Endodermal cell (in vitro differentiated cells): ENCODE results near the gene ZC3H12D. TPM values are rescaled to one million over a fixed set of nuclear protein-coding genes. Genes with fewer than 3 reads are reported as not detected.

ENCODE experiments used
- DNase-seq: peaks from one replicate; pipeline ENCODE4 v3.0.0-alpha.2; 2017
- H3K27ac ChIP-seq: 2 replicates; pipeline ENCODE4 v1.5.1; 2013; ENCODE audit warnings: mild to moderate bottlenecking, low read depth, low read length, moderate library complexity
- H3K27me3 ChIP-seq: 2 replicates; pipeline ENCODE4 v1.6.1; 2013; ENCODE audit warnings: mild to moderate bottlenecking, low read length, moderate library complexity; ENCODE audit not compliant: insufficient read depth, control insufficient read depth, poor library complexity, severe bottlenecking
- H3K36me3 ChIP-seq: 2 replicates; pipeline ENCODE4 v1.7.0; 2013; ENCODE audit warnings: mild to moderate bottlenecking, low read length, moderate library complexity; ENCODE audit not compliant: control insufficient read depth, insufficient read depth
- H3K4me1 ChIP-seq: one replicate; pipeline ENCODE4 v1.7.0; 2013; ENCODE audit warnings: low read length; ENCODE audit not compliant: control insufficient read depth, insufficient read depth
- H3K4me3 ChIP-seq: 2 replicates; pipeline ENCODE4 v1.5.1; 2013; ENCODE audit warnings: mild to moderate bottlenecking, low read length, moderate library complexity
- H3K9ac ChIP-seq: 2 replicates; pipeline ENCODE4 v1.6.1; 2013; ENCODE audit warnings: mild to moderate bottlenecking, low read length, moderate library complexity; ENCODE audit not compliant: poor library complexity, severe bottlenecking; ENCODE audit errors: extremely low read depth
- H3K9me3 ChIP-seq: 2 replicates; pipeline ENCODE4 v1.6.1; 2013; ENCODE audit warnings: mild to moderate bottlenecking, low read length, moderate library complexity; ENCODE audit not compliant: control insufficient read depth
- H3K27ac Mint-ChIP-seq: 2 replicates; pipeline ENCODE4 v1.8.0; 2020; ENCODE audit warnings: mixed read lengths
- H3K27me3 Mint-ChIP-seq: 2 replicates; pipeline ENCODE4 v1.8.0; 2021; ENCODE audit warnings: mild to moderate bottlenecking, mixed read lengths; ENCODE audit not compliant: insufficient read depth
- H3K36me3 Mint-ChIP-seq: 2 replicates; pipeline ENCODE4 v1.8.0; 2020; ENCODE audit warnings: low read depth, mixed read lengths
- H3K4me1 Mint-ChIP-seq: 2 replicates; pipeline ENCODE4 v1.8.0; 2020; ENCODE audit warnings: mixed read lengths
- H3K4me3 Mint-ChIP-seq: 2 replicates; pipeline ENCODE4 v1.8.0; 2020; ENCODE audit warnings: mild to moderate bottlenecking, moderate library complexity, mixed read lengths
- H3K9me3 Mint-ChIP-seq: 2 replicates; pipeline ENCODE4 v1.8.0; 2020; ENCODE audit warnings: mild to moderate bottlenecking, mixed read lengths
- WGBS, 2 experiments: methylation state at CpG; one replicate each; pipeline versions ENCODE4 v1.1.5 to v1.1.7; 2013; ENCODE audit warnings: missing lambda C conversion rate in 2 of 2, mixed read lengths in 1 of 2; ENCODE audit not compliant: insufficient coverage in 1 of 2, insufficient read length in 1 of 2; 5-methylcytosine and 5-hydroxymethylcytosine counted together
- total RNA-seq, 2 donors: library from RNA; stranded (reverse); fragmentation: NEBNext Ultra II Directional in 1 of 2; extraction: Animal tissue kit (Norgen Biotek cat#: 25700) in 1 of 2; gene quantifications; 2 replicates in 1 of 2; 3 replicates in 1 of 2; pipeline ENCODE4 v1.2.1, GENCODE V29; 2021
- TF ChIP-seq, protein P1 (sequence below): fragments of 200-600 bp; sonication (generic); conservative IDR thresholded peaks from 2 replicates; pipeline ENCODE4 v1.5.0; 2021; ENCODE audit warnings: antibody characterized with exemption, mild to moderate bottlenecking

The ZC3H12D gene
- total RNA-seq, 2 donors from 2014 or later = 0.20 to 0.42 TPM

DNA sequence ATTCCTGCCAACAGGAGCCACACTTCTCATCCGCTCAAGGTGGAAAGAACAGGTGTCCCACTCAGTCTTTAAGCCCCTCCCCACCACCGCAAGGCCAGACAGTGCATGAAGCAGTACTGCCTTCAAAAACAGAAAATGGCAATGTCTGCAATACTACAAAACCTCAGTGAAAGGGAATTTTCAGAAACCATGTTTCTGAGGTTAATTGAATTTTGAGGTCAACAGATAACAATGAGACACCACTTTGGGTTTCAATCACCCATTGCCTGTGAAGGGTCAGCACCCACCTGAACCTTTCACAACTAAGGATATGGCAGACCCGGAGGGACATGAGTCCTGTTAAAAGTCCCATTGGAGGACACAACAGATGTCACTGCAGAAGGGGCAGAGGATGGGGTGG, 13.0 kb downstream of the ZC3H12D start:
- Mint-ChIP-seq H3K9me3 (no peaks in the 10 kb centered on the region), H3K4me3 (no peak overlapping the region), H3K27ac (no peak overlapping the region), H3K4me1 (peaks cover 8% of the 10 kb centered on the region), H3K27me3 (peaks cover 3% of the 10 kb centered on the region), H3K36me3 (no peaks in the 10 kb centered on the region)
- Histone ChIP-seq H3K36me3 (no peaks in the 10 kb centered on the region), H3K4me3 (no peak overlapping the region), H3K9me3 (no peaks in the 10 kb centered on the region), H3K4me1 (no peaks in the 10 kb centered on the region), H3K9ac (no peak overlapping the region), H3K27ac (no peak overlapping the region), H3K27me3 (no peaks in the 10 kb centered on the region)
- 43 to 90% methylated on average over 1 to 3 of the region's 3 CpGs for WGBS, 2 experiments
- DNase-seq = no peak
- TF ChIP-seq, protein P1, sequence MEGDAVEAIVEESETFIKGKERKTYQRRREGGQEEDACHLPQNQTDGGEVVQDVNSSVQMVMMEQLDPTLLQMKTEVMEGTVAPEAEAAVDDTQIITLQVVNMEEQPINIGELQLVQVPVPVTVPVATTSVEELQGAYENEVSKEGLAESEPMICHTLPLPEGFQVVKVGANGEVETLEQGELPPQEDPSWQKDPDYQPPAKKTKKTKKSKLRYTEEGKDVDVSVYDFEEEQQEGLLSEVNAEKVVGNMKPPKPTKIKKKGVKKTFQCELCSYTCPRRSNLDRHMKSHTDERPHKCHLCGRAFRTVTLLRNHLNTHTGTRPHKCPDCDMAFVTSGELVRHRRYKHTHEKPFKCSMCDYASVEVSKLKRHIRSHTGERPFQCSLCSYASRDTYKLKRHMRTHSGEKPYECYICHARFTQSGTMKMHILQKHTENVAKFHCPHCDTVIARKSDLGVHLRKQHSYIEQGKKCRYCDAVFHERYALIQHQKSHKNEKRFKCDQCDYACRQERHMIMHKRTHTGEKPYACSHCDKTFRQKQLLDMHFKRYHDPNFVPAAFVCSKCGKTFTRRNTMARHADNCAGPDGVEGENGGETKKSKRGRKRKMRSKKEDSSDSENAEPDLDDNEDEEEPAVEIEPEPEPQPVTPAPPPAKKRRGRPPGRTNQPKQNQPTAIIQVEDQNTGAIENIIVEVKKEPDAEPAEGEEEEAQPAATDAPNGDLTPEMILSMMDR = no peak

DNA sequence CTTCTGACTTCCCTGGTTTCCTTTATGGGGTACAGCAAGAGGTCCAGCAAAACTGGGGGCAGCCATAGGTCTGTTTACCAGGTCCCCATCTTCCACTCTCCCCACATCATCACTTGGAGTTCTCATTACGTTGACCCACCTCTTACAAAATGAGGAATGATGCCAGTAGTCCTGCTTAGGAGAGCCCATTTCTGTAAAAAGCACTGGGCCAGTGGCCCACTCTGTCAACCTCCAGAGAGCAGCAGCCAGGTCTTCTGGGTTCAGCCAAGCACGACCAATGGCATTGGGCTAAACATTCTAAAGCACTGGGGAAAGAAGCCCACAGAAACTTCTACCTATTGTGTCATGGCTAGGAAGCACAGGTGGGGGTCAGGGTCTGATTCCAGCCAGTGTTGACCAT, 13.9 kb downstream of the ZC3H12D start:
- Histone ChIP-seq H3K27me3 (no peaks in the 10 kb centered on the region), H3K4me3 (no peak overlapping the region), H3K36me3 (no peaks in the 10 kb centered on the region), H3K9me3 (no peaks in the 10 kb centered on the region), H3K4me1 (no peaks in the 10 kb centered on the region), H3K27ac (no peak overlapping the region), H3K9ac (no peak overlapping the region)
- H3K4me1 Mint-ChIP-seq = peaks cover 8% of the 10 kb centered on the region
- H3K4me3 Mint-ChIP-seq = no peak overlapping the region
- no peak for DNase-seq
- TF ChIP-seq, protein P1 = no peak
- no peak overlapping the region for H3K27ac Mint-ChIP-seq
- no peaks in the 10 kb centered on the region for H3K36me3 Mint-ChIP-seq
- 92 to 100% methylated on average over 2 of the region's 2 CpGs for WGBS, 2 experiments
- H3K27me3 Mint-ChIP-seq = peaks cover 3% of the 10 kb centered on the region
- no peaks in the 10 kb centered on the region for H3K9me3 Mint-ChIP-seq

DNA sequence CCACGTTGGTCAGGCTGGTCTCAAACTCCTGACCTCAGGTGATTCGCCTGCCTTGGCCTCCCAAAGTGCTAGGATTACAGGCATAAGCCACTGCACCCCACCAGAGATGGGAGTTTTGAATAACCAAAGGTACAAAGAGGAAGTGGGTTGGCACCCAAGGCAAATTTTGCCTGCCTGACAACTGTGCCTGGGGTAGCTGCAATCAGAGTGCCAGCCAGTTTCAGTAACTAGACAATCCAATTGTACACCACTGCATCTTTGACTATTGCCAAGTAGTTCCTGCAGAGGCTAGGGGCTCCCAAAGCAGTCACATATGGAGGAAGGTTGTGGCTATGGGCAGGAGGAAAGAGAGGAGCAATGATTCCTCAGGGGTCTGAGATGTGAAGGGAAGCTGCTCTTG, 16.6 kb downstream of the ZC3H12D start:
- no peaks in the 10 kb centered on the region for H3K36me3 ChIP-seq
- Mint-ChIP-seq H3K27ac (no peak overlapping the region), H3K9me3 (no peaks in the 10 kb centered on the region), H3K4me3 (no peak overlapping the region), H3K4me1 (peaks cover 3% of the 10 kb centered on the region), H3K27me3 (peaks cover 5% of the 10 kb centered on the region), H3K36me3 (no peaks in the 10 kb centered on the region)
- no peak overlapping the region for H3K4me3 ChIP-seq
- H3K4me1 ChIP-seq = no peaks in the 10 kb centered on the region
- no peak overlapping the region for H3K27ac ChIP-seq
- TF ChIP-seq, protein P1 = no peak
- WGBS, 2 experiments = 68 to 86% methylated on average over 2 of the region's 2 CpGs
- H3K9ac ChIP-seq = no peak overlapping the region
- H3K27me3 ChIP-seq = no peaks in the 10 kb centered on the region
- H3K9me3 ChIP-seq = no peaks in the 10 kb centered on the region
- DNase-seq = no peak
